ENCODE data around the gene SPATA2L.

- TF ChIP-seq, protein P1, sequence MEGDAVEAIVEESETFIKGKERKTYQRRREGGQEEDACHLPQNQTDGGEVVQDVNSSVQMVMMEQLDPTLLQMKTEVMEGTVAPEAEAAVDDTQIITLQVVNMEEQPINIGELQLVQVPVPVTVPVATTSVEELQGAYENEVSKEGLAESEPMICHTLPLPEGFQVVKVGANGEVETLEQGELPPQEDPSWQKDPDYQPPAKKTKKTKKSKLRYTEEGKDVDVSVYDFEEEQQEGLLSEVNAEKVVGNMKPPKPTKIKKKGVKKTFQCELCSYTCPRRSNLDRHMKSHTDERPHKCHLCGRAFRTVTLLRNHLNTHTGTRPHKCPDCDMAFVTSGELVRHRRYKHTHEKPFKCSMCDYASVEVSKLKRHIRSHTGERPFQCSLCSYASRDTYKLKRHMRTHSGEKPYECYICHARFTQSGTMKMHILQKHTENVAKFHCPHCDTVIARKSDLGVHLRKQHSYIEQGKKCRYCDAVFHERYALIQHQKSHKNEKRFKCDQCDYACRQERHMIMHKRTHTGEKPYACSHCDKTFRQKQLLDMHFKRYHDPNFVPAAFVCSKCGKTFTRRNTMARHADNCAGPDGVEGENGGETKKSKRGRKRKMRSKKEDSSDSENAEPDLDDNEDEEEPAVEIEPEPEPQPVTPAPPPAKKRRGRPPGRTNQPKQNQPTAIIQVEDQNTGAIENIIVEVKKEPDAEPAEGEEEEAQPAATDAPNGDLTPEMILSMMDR (IDR thresholded peaks at IDR 0.05) = no peak
- TF ChIP-seq POLR2AphosphoS5 (IDR thresholded peaks at IDR 0.05) (no peak), POLR2A (IDR thresholded peaks at IDR 0.05) (no peak), EP300 (IDR thresholded peaks at IDR 0.05) (no peak)
These were observed 46.6 kb upstream of the SPATA2L start for GRCh38 chr16:89748076-89748475.

Data from stomach (tissue), 4 donors.